GM10266 (cell line): ENCODE results near the gene LYRM2.

ENCODE experiments used
- DNase-seq: peaks from one replicate; pipeline ENCODE4 v3.0.0; 2012; ENCODE audit errors: extremely low spot score
- CTCF ChIP-seq: IDR thresholded peaks from 2 replicates; pipeline ENCODE4 v1.5.1; 2012; ENCODE audit warnings: mild to moderate bottlenecking, low read depth; ENCODE audit not compliant: control insufficient read depth, insufficient read depth; ENCODE audit errors: missing control alignments

LYRM2 gene

GRCh38 chr6:89679215-89680120 lies 40.9 kb upstream of the LYRM2 start:
- no peak for DNase-seq
- TF ChIP-seq CTCF, result no peak

GRCh38 chr6:89678531-89678930 lies 40.0 kb upstream of the LYRM2 start:
- TF ChIP-seq CTCF, result no peak

GRCh38 chr6:89675949-89676748 lies 37.6 kb upstream of the LYRM2 start:
- no peak for DNase-seq
- TF ChIP-seq CTCF, result no peak

More at GRCh38 chr6:89678531-89678930, 40.0 kb upstream of the LYRM2 start:
- no peak for DNase-seq

- TF ChIP-seq CTCF, result no peak
- no peak for DNase-seq
Measured at GRCh38 chr6:89670935-89671565, 32.5 kb upstream of the LYRM2 start.

GRCh38 chr6:89669002-89669401 lies 30.5 kb upstream of the LYRM2 start:
- no peak for DNase-seq
- TF ChIP-seq CTCF, result no peak

- TF ChIP-seq CTCF, result no peak
- no peak for DNase-seq
Measured at GRCh38 chr6:89667872-89668556, 29.5 kb upstream of the LYRM2 start.
